Calu3 (cell line): ENCODE measurements around the gene TSHZ2. TPM values are rescaled to one million over a fixed set of nuclear protein-coding genes. Genes with fewer than 3 reads are reported as not detected.
A peak's percentile ranks its signal among the peaks of the same experiment; 100 is the strongest.

Experiments
- BruUV-seq: library from RNA; stranded (reverse); fragments of 400-500 nt; replicated peaks from 2 replicates; lab custom pipeline; 2021; lab: Mats Ljungman, UMichigan
- CTCF ChIA-PET: fragments of 300-600 bp; sonication (Branson Sonifier 250); formaldehyde crosslinking; loops from one replicate; lab custom pipeline; 2022; ENCODE audit warnings: antibody characterized with exemption; lab: Charles Lee
- DNase-seq: peaks from one replicate; pipeline ENCODE4 v3.0.0; 2022
- H3K27ac Mint-ChIP-seq: one replicate; pipeline ENCODE4 v1.8.0; 2022; ENCODE audit warnings: mixed read lengths; ENCODE audit not compliant: unreplicated experiment
- H3K27me3 Mint-ChIP-seq: one replicate; pipeline ENCODE4 v1.8.0; 2022; ENCODE audit warnings: mixed read lengths; ENCODE audit not compliant: unreplicated experiment
- H3K36me3 Mint-ChIP-seq: one replicate; pipeline ENCODE4 v1.8.0; 2022; ENCODE audit warnings: mild to moderate bottlenecking, moderate library complexity, mixed read lengths; ENCODE audit not compliant: insufficient read depth, unreplicated experiment
- H3K4me1 Mint-ChIP-seq: one replicate; pipeline ENCODE4 v1.8.0; 2022; ENCODE audit warnings: mild to moderate bottlenecking, low read depth, mixed read lengths; ENCODE audit not compliant: unreplicated experiment
- H3K4me3 Mint-ChIP-seq: one replicate; pipeline ENCODE4 v1.8.0; 2022; ENCODE audit warnings: mild to moderate bottlenecking, low read depth, moderate library complexity, mixed read lengths; ENCODE audit not compliant: unreplicated experiment
- H3K9me3 Mint-ChIP-seq: one replicate; pipeline ENCODE4 v1.8.0; 2022; ENCODE audit warnings: low read depth, mixed read lengths; ENCODE audit not compliant: unreplicated experiment
- CTCF ChIP-seq: fragments of 200-600 bp; IDR thresholded peaks from one replicate; pipeline ENCODE4 v1.8.0; 2022; ENCODE audit warnings: antibody characterized with exemption; ENCODE audit not compliant: unreplicated experiment
- intact Hi-C: fragments of 100-400 bp; cut with micrococcal nuclease; formaldehyde crosslinking; loops from one replicate; pipeline ENCODE4 v1.10.0; 2022; ENCODE audit not compliant: unreplicated experiment
- total RNA-seq: library from RNA; stranded (reverse); gene quantifications from 2 replicates; pipeline ENCODE4 v1.2.3, GENCODE V29; 2022

The TSHZ2 gene
- total RNA-seq, 1 experiment from 2014 or later: not detected

GRCh38 chr20:53157443-53158408 is 185.6 kb downstream of the TSHZ2 start:
- intact Hi-C loops: loop anchor here (1.0 to 5.0 kb wide), 2 partner anchors 390 to 785 kb away; no protein-coding TSS in a partner anchor
- CTCF ChIA-PET: no interaction called here
- H3K9me3 Mint-ChIP-seq: no peaks in the 10 kb centered on the region
- DNase-seq: peak; percentile 75
- peaks cover 7% of the 10 kb centered on the region for H3K4me1 Mint-ChIP-seq
- H3K27me3 Mint-ChIP-seq: peaks cover 11% of the 10 kb centered on the region
- H3K4me3 Mint-ChIP-seq: no peak overlapping the region
- TF ChIP-seq CTCF: peak; percentile 71
- no peak overlapping the region for H3K27ac Mint-ChIP-seq
- BruUV-seq: no TSS peak
- H3K36me3 Mint-ChIP-seq: no peaks in the 10 kb centered on the region

- BruUV-seq: no TSS peak
- intact Hi-C loops: loop anchor here (5.0 kb wide), 1 partner anchor 783 kb away; no protein-coding TSS in a partner anchor
- TF ChIP-seq CTCF: no peak
- Mint-ChIP-seq H3K27ac (no peak overlapping the region), H3K27me3 (peaks cover 8% of the 10 kb centered on the region), H3K9me3 (no peaks in the 10 kb centered on the region), H3K4me1 (peaks cover 12% of the 10 kb centered on the region), H3K36me3 (no peaks in the 10 kb centered on the region), H3K4me3 (no peak overlapping the region)
- CTCF ChIA-PET: no interaction called here
- no peak for DNase-seq
Observed at GRCh38 chr20:53159160-53159559, 187.0 kb downstream of the TSHZ2 start.

GRCh38 chr20:53161073-53161472 is 188.9 kb downstream of the TSHZ2 start:
- Mint-ChIP-seq H3K27me3 (no peaks in the 10 kb centered on the region), H3K9me3 (no peaks in the 10 kb centered on the region), H3K4me3 (no peak overlapping the region), H3K36me3 (no peaks in the 10 kb centered on the region), H3K4me1 (peaks cover 12% of the 10 kb centered on the region), H3K27ac (no peak overlapping the region)
- DNase-seq: no peak
- TF ChIP-seq CTCF: no peak
- intact Hi-C loops: no loop called here
- CTCF ChIA-PET: interaction anchor here (0.6 to 0.8 kb wide), 5 partner anchors 9 to 639 kb away, joined by 4 to 7 read pairs (median 4); no protein-coding TSS in a partner anchor
- BruUV-seq: no TSS peak

- Mint-ChIP-seq H3K4me3 (no peak overlapping the region), H3K4me1 (peaks cover 12% of the 10 kb centered on the region), H3K9me3 (no peaks in the 10 kb centered on the region), H3K36me3 (no peaks in the 10 kb centered on the region), H3K27me3 (no peaks in the 10 kb centered on the region), H3K27ac (no peak overlapping the region)
- TF ChIP-seq CTCF: no peak
- DNase-seq: no peak
- CTCF ChIA-PET: interaction anchor here (0.6 to 0.8 kb wide), 4 partner anchors 8 to 639 kb away, joined by 4 to 7 read pairs (median 4); no protein-coding TSS in a partner anchor
- intact Hi-C loops: no loop called here
- no TSS peak for BruUV-seq
Observed at GRCh38 chr20:53161473-53161872, 189.3 kb downstream of the TSHZ2 start.
